ENCODE measurements around the gene UBE2J2. TPM values are rescaled to one million over a fixed set of nuclear protein-coding genes. Genes with fewer than 3 reads are reported as not detected.

The UBE2J2 gene
- total and polyA plus RNA-seq, 2 donors (not counting 3 experiments of a cell fraction or from before 2014, with no cell fraction given): 60.7 to 80.7 TPM

DNA sequence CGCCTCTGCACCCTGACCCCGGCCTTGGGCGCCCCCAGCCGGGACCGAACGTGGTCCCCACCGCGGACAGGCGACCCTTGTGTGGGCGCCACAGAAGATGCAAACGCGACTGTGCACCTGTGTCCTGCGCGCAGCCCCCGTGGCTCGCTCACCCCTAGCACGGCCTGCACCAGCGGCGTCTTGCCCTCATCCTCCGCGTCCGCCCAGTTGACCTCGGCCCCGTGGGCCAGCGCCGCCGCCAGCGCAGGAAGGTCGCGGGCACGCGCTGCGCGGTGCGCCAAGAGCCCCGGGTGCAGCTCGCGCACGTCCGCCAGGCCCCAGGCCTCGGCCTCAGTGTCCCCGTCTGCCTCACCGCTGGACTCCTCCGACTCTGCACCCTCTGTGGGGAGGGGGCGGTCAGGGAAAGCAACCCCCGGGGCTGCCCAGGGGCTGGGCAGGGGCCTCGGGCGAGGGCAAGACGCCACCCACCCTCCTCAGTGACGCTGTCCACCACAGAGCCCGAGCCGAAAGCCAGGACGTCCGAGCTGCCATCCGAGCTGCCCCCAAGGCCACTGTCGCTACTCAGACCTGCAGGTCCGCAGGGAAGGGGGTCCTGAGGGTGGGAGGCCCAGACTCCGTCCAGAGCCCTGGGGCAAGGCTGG lies 20.7 kb upstream of the UBE2J2 start:
- DNase-seq (ENCODE audit: low read depth, low spot score) (no peak), FAIRE-seq (no peak)
- no peak overlapping the region for H3K4me2 ChIP-seq (ENCODE audit: insufficient read depth, low read length)
- no peaks in the 10 kb centered on the region for H3K27me3 ChIP-seq (ENCODE audit: control insufficient read depth in 2 of 2, insufficient read depth in 2 of 2, low read length in 2 of 2)
- intact Hi-C loops (cut with micrococcal nuclease) (no loop called here), dilution Hi-C loops (cut with MboI; ENCODE audit: extremely low pct_ligation_motif_present, low sequenced_read_pairs) (no loop called here)
- no peaks in the 10 kb centered on the region for H3K36me3 ChIP-seq (ENCODE audit: control insufficient read depth in 2 of 2, extremely low read depth in 1 of 2, insufficient read depth in 2 of 2, low read length in 2 of 2)
- no peak overlapping the region for H3K4me3 ChIP-seq (replicated peaks in 1 of 3; ENCODE audit: insufficient read depth in 1 of 3, low read depth in 1 of 3, low read length in 3 of 3)
- ChIA-PET POLR2A (no interaction called here), CTCF (interaction anchor here (5.5 kb wide), 1 partner anchor 174 kb away, joined by 286 read pairs; no protein-coding TSS in a partner anchor)
- no peak overlapping the region for H3K9ac ChIP-seq (replicated peaks; ENCODE audit: extremely low read depth, insufficient read depth, low read length)
- H3K9me1 ChIP-seq (replicated peaks; ENCODE audit: control insufficient read depth, extremely low read depth, insufficient read depth, low read length): no peaks in the 10 kb centered on the region
- H2AFZ ChIP-seq (ENCODE audit: low read depth, low read length): no peak overlapping the region
- H4K20me1 ChIP-seq (replicated peaks; ENCODE audit: control insufficient read depth, extremely low read depth, insufficient read depth, low read length): no peaks in the 10 kb centered on the region
- H3K79me2 ChIP-seq (ENCODE audit: control insufficient read depth, insufficient read depth, low read length): no peaks in the 10 kb centered on the region
- H3K27ac ChIP-seq (ENCODE audit: insufficient read depth, low read depth, low read length): no peak overlapping the region
- TF ChIP-seq POLR2AphosphoS5 (IDR thresholded peaks at IDR 0.05; ENCODE audit: insufficient read depth, low read depth, low read length) (no peak), EZH2 (IDR thresholded peaks at IDR 0.05; ENCODE audit: borderline replicate concordance, low read depth, low read length, severe bottlenecking) (no peak)
- H3K9me3 ChIP-seq (replicated peaks; ENCODE audit: control insufficient read depth, insufficient read depth, low read length): no peaks in the 10 kb centered on the region
- H3K4me1 ChIP-seq (ENCODE audit: control insufficient read depth, extremely low read depth, insufficient read depth, low read length): no peaks in the 10 kb centered on the region
- BruUV-seq (replicated peaks): no TSS peak

- no TSS peak for BruUV-seq (replicated peaks)
- H2AFZ ChIP-seq (ENCODE audit: low read depth, low read length): no peak overlapping the region
- dilution Hi-C loops (cut with MboI; ENCODE audit: extremely low pct_ligation_motif_present, low sequenced_read_pairs) (no loop called here), intact Hi-C loops (cut with micrococcal nuclease) (no loop called here)
- H3K9me3 ChIP-seq (replicated peaks; ENCODE audit: control insufficient read depth, insufficient read depth, low read length): no peaks in the 10 kb centered on the region
- no peaks in the 10 kb centered on the region for H3K9me1 ChIP-seq (replicated peaks; ENCODE audit: control insufficient read depth, extremely low read depth, insufficient read depth, low read length)
- FAIRE-seq: no peak
- H3K36me3 ChIP-seq (ENCODE audit: control insufficient read depth in 2 of 2, extremely low read depth in 1 of 2, insufficient read depth in 2 of 2, low read length in 2 of 2): no peaks in the 10 kb centered on the region
- no peak overlapping the region for H3K9ac ChIP-seq (replicated peaks; ENCODE audit: extremely low read depth, insufficient read depth, low read length)
- no peaks in the 10 kb centered on the region for H4K20me1 ChIP-seq (replicated peaks; ENCODE audit: control insufficient read depth, extremely low read depth, insufficient read depth, low read length)
- H3K4me2 ChIP-seq (ENCODE audit: insufficient read depth, low read length): no peak overlapping the region
- no peak overlapping the region for H3K27ac ChIP-seq (ENCODE audit: insufficient read depth, low read depth, low read length)
- CTCF ChIA-PET: interaction anchor here (0.6 to 5.5 kb wide), 2 partner anchors 174 to 309 kb away, joined by 3 to 286 read pairs; no protein-coding TSS in a partner anchor
- DNase-seq (ENCODE audit: low read depth, low spot score): no peak
- TF ChIP-seq, protein P1, sequence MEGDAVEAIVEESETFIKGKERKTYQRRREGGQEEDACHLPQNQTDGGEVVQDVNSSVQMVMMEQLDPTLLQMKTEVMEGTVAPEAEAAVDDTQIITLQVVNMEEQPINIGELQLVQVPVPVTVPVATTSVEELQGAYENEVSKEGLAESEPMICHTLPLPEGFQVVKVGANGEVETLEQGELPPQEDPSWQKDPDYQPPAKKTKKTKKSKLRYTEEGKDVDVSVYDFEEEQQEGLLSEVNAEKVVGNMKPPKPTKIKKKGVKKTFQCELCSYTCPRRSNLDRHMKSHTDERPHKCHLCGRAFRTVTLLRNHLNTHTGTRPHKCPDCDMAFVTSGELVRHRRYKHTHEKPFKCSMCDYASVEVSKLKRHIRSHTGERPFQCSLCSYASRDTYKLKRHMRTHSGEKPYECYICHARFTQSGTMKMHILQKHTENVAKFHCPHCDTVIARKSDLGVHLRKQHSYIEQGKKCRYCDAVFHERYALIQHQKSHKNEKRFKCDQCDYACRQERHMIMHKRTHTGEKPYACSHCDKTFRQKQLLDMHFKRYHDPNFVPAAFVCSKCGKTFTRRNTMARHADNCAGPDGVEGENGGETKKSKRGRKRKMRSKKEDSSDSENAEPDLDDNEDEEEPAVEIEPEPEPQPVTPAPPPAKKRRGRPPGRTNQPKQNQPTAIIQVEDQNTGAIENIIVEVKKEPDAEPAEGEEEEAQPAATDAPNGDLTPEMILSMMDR (IDR thresholded peaks at IDR 0.05; ENCODE audit: extremely low read depth in 1 of 2, insufficient read depth in 1 of 2, low read depth in 1 of 2, low read length in 2 of 2): no peak
- TF ChIP-seq MYC (IDR thresholded peaks at IDR 0.05; ENCODE audit: low read depth, low read length) (no peak), POLR2A (IDR thresholded peaks at IDR 0.05; ENCODE audit: low read depth, low read length) (no peak), GATA2 (IDR thresholded peaks at IDR 0.05; ENCODE audit: insufficient read depth, insufficient read length, low read depth, low read length) (no peak), FOS (IDR thresholded peaks at IDR 0.05; ENCODE audit: borderline replicate concordance, insufficient read depth, low read length) (no peak), POLR2AphosphoS5 (IDR thresholded peaks at IDR 0.05; ENCODE audit: insufficient read depth, low read depth, low read length) (no peak), JUN (IDR thresholded peaks at IDR 0.05; ENCODE audit: borderline replicate concordance, insufficient read depth, insufficient read length, low read depth) (no peak), MAX (IDR thresholded peaks at IDR 0.05; ENCODE audit: insufficient read depth, insufficient read length) (no peak), EZH2 (IDR thresholded peaks at IDR 0.05; ENCODE audit: borderline replicate concordance, low read depth, low read length, severe bottlenecking) (no peak)
- H3K27me3 ChIP-seq (ENCODE audit: control insufficient read depth in 2 of 2, insufficient read depth in 2 of 2, low read length in 2 of 2): no peaks in the 10 kb centered on the region
- H3K4me1 ChIP-seq (ENCODE audit: control insufficient read depth, extremely low read depth, insufficient read depth, low read length): no peaks in the 10 kb centered on the region
- no peak overlapping the region for H3K4me3 ChIP-seq (replicated peaks in 1 of 3; ENCODE audit: insufficient read depth in 1 of 3, low read depth in 1 of 3, low read length in 3 of 3)
- POLR2A ChIA-PET: no interaction called here
- no peaks in the 10 kb centered on the region for H3K79me2 ChIP-seq (ENCODE audit: control insufficient read depth, insufficient read depth, low read length)
Observed at GRCh38 chr1:1293263-1294249, 19.9 kb upstream of the UBE2J2 start.
